Measurements from ENCODE around the gene TTC23L. TPM values are rescaled to one million over a fixed set of nuclear protein-coding genes. Genes with fewer than 3 reads are reported as not detected.
A peak's percentile ranks its signal among the peaks of the same experiment; 100 is the strongest.

Gene TTC23L
- total RNA-seq, 1 experiment from 2014 or later, result 1.9 TPM

DNA sequence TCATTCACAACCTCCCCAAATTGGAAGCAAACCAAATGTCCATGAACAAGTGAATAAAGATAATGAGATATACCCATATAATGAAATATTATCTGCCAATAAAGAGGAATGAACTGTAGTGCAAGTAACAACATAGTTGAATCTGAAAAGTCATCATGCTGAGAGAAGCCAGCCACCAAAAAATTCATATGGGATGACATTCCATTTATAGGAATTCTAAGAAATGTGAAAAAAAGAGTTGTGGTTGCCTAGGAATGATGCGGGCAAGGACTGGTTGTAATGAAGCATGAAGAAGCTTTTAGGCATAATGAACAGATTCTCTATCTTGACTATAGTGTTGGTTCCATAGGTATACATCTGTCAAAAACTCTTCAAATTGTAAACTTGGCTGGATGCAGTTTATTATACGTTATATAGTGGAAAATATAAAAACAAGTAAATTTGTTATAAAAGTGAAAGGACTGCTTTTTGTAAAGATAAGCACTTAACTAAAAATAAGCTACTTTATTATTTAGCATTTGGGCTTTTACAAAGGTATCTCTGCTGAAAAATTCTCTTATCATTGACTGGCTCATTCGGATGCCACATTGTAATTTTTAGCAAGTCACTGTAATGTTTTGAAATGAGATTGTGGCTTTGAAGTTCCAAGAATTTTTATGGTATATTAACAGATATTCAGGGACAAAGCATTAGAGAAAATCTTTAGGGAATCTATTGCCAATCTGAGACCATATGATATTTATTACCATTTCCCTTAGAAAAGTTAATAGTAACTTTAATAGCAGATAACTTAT is 21.2 kb upstream of the TTC23L start (continued):
- TF ChIP-seq, protein P1, sequence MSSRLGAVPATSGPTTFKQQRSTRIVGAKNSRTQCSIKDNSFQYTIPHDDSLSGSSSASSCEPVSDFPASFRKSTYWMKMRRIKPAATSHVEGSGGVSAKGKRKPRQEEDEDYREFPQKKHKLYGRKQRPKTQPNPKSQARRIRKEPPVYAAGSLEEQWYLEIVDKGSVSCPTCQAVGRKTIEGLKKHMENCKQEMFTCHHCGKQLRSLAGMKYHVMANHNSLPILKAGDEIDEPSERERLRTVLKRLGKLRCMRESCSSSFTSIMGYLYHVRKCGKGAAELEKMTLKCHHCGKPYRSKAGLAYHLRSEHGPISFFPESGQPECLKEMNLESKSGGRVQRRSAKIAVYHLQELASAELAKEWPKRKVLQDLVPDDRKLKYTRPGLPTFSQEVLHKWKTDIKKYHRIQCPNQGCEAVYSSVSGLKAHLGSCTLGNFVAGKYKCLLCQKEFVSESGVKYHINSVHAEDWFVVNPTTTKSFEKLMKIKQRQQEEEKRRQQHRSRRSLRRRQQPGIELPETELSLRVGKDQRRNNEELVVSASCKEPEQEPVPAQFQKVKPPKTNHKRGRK (CRISPR knock-in tag; IDR thresholded peaks at IDR 0.05; ENCODE audit: borderline replicate concordance), result no peak
- TF ChIP-seq, protein P2, sequence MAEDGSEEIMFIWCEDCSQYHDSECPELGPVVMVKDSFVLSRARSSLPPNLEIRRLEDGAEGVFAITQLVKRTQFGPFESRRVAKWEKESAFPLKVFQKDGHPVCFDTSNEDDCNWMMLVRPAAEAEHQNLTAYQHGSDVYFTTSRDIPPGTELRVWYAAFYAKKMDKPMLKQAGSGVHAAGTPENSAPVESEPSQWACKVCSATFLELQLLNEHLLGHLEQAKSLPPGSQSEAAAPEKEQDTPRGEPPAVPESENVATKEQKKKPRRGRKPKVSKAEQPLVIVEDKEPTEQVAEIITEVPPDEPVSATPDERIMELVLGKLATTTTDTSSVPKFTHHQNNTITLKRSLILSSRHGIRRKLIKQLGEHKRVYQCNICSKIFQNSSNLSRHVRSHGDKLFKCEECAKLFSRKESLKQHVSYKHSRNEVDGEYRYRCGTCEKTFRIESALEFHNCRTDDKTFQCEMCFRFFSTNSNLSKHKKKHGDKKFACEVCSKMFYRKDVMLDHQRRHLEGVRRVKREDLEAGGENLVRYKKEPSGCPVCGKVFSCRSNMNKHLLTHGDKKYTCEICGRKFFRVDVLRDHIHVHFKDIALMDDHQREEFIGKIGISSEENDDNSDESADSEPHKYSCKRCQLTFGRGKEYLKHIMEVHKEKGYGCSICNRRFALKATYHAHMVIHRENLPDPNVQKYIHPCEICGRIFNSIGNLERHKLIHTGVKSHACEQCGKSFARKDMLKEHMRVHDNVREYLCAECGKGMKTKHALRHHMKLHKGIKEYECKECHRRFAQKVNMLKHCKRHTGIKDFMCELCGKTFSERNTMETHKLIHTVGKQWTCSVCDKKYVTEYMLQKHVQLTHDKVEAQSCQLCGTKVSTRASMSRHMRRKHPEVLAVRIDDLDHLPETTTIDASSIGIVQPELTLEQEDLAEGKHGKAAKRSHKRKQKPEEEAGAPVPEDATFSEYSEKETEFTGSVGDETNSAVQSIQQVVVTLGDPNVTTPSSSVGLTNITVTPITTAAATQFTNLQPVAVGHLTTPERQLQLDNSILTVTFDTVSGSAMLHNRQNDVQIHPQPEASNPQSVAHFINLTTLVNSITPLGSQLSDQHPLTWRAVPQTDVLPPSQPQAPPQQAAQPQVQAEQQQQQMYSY (CRISPR knock-in tag; IDR thresholded peaks at IDR 0.05), result no peak
- TF ChIP-seq, protein P3, sequence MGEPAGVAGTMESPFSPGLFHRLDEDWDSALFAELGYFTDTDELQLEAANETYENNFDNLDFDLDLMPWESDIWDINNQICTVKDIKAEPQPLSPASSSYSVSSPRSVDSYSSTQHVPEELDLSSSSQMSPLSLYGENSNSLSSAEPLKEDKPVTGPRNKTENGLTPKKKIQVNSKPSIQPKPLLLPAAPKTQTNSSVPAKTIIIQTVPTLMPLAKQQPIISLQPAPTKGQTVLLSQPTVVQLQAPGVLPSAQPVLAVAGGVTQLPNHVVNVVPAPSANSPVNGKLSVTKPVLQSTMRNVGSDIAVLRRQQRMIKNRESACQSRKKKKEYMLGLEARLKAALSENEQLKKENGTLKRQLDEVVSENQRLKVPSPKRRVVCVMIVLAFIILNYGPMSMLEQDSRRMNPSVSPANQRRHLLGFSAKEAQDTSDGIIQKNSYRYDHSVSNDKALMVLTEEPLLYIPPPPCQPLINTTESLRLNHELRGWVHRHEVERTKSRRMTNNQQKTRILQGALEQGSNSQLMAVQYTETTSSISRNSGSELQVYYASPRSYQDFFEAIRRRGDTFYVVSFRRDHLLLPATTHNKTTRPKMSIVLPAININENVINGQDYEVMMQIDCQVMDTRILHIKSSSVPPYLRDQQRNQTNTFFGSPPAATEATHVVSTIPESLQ (CRISPR knock-in tag; IDR thresholded peaks at IDR 0.05), result no peak

DNA sequence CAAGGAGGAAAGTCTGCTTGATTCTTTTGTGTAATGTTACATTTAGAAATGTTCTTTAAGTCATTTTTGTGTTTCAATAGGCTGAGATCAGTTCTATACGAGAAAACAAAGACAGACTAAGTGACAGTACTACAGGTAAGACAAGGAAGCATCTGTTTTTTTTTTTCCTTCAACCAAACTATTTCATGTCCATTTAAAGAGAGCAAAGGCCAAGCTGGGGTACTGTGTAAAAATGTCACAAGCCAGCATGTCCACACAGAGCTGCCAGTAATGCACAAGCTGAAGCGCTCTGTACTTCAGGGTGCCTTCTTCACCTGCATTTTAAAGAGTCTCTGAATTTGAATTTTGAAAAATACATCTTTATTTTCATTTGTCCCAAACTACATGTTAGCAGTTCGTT is 20.2 kb upstream of the TTC23L start:
- no peaks in the 10 kb centered on the region for H3K9me3 Mint-ChIP-seq
- no peaks in the 10 kb centered on the region for H3K4me1 Mint-ChIP-seq
- H3K27ac Mint-ChIP-seq, result peak overlapping the region; percentile 71
- no peak for DNase-seq (ENCODE audit: low spot score)
- peaks cover 54% of the 10 kb centered on the region for H3K36me3 Mint-ChIP-seq
- POLR2A ChIA-PET, result no interaction called here
- no peak overlapping the region for H3K4me3 Mint-ChIP-seq
- ATAC-seq, result no peak
- CTCF ChIA-PET, result interaction anchor here (1.4 kb wide), 1 partner anchor 185 kb away, joined by 4 read pairs; no protein-coding TSS in a partner anchor
- H3K27me3 Mint-ChIP-seq (ENCODE audit: low read depth), result no peaks in the 10 kb centered on the region
- TF ChIP-seq NR3C1 (CRISPR knock-in tag; conservative IDR thresholded peaks at IDR 0.05; ENCODE audit: low read depth) (no peak), GRHL2 (CRISPR knock-in tag; IDR thresholded peaks at IDR 0.05; ENCODE audit: insufficient replicate concordance, severe bottlenecking) (no peak), ZNF317 (CRISPR knock-in tag; IDR thresholded peaks at IDR 0.05; ENCODE audit: borderline replicate concordance, low read depth) (no peak), NFATC4 (CRISPR knock-in tag; IDR thresholded peaks at IDR 0.05) (no peak), ELF4 (CRISPR knock-in tag; IDR thresholded peaks at IDR 0.05; ENCODE audit: low read depth) (no peak), ZNF671 (CRISPR knock-in tag; IDR thresholded peaks at IDR 0.05) (no peak), ZNF219 (CRISPR knock-in tag; IDR thresholded peaks at IDR 0.05; ENCODE audit: borderline replicate concordance) (no peak), JUN (CRISPR knock-in tag; IDR thresholded peaks at IDR 0.05) (no peak), KAT7 (CRISPR knock-in tag; IDR thresholded peaks at IDR 0.05; ENCODE audit: borderline replicate concordance) (no peak)
- TF ChIP-seq, protein P4, sequence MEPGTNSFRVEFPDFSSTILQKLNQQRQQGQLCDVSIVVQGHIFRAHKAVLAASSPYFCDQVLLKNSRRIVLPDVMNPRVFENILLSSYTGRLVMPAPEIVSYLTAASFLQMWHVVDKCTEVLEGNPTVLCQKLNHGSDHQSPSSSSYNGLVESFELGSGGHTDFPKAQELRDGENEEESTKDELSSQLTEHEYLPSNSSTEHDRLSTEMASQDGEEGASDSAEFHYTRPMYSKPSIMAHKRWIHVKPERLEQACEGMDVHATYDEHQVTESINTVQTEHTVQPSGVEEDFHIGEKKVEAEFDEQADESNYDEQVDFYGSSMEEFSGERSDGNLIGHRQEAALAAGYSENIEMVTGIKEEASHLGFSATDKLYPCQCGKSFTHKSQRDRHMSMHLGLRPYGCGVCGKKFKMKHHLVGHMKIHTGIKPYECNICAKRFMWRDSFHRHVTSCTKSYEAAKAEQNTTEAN (CRISPR knock-in tag; IDR thresholded peaks at IDR 0.05), result no peak
- TF ChIP-seq, protein P5, sequence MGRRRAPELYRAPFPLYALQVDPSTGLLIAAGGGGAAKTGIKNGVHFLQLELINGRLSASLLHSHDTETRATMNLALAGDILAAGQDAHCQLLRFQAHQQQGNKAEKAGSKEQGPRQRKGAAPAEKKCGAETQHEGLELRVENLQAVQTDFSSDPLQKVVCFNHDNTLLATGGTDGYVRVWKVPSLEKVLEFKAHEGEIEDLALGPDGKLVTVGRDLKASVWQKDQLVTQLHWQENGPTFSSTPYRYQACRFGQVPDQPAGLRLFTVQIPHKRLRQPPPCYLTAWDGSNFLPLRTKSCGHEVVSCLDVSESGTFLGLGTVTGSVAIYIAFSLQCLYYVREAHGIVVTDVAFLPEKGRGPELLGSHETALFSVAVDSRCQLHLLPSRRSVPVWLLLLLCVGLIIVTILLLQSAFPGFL (CRISPR knock-in tag; IDR thresholded peaks at IDR 0.05; ENCODE audit: borderline replicate concordance), result no peak
- TF ChIP-seq, protein P6, sequence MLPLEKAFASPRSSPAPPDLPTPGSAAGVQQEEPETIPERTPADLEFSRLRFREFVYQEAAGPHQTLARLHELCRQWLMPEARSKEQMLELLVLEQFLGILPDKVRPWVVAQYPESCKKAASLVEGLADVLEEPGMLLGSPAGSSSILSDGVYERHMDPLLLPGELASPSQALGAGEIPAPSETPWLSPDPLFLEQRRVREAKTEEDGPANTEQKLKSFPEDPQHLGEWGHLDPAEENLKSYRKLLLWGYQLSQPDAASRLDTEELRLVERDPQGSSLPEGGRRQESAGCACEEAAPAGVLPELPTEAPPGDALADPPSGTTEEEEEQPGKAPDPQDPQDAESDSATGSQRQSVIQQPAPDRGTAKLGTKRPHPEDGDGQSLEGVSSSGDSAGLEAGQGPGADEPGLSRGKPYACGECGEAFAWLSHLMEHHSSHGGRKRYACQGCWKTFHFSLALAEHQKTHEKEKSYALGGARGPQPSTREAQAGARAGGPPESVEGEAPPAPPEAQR (CRISPR knock-in tag; IDR thresholded peaks at IDR 0.05), result no peak
- TF ChIP-seq, protein P7, sequence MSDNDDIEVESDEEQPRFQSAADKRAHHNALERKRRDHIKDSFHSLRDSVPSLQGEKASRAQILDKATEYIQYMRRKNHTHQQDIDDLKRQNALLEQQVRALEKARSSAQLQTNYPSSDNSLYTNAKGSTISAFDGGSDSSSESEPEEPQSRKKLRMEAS (CRISPR knock-in tag; IDR thresholded peaks at IDR 0.05), result no peak
- TF ChIP-seq, protein P8, sequence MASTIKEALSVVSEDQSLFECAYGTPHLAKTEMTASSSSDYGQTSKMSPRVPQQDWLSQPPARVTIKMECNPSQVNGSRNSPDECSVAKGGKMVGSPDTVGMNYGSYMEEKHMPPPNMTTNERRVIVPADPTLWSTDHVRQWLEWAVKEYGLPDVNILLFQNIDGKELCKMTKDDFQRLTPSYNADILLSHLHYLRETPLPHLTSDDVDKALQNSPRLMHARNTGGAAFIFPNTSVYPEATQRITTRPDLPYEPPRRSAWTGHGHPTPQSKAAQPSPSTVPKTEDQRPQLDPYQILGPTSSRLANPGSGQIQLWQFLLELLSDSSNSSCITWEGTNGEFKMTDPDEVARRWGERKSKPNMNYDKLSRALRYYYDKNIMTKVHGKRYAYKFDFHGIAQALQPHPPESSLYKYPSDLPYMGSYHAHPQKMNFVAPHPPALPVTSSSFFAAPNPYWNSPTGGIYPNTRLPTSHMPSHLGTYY (CRISPR knock-in tag; IDR thresholded peaks at IDR 0.05), result no peak
- TF ChIP-seq, protein P9, sequence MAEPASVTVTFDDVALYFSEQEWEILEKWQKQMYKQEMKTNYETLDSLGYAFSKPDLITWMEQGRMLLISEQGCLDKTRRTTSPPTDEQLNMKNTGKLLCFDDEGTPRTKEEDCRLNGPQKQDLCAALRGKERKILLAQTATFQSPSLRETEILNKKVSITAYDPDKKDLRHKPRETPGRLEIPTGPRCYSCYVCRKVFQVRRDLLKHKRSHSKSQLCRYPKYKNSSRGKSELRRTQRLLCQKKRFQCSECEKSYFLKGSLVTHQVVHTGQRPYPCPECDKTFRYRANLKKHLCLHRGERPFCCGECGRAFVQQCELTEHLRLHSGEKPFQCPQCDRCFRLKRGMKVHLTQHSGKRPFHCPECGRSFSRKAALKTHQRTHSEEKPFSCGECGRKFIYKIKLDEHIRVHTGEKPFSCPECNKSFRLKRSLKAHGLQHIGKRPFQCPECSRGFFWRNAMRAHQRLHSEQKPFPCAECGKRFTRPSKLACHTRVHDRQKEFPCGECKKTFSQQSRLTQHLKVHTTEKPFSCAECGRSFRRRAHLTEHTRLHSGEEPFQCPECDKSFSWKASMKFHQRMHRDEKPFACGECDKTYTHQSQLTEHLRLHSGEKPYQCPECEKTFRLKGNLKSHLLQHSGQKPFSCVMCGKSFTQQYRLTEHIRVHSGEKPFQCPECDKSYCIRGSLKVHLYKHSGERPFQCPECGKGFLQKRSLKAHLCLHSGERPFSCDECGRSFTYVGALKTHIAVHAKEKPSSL (CRISPR knock-in tag; conservative IDR thresholded peaks at IDR 0.05), result no peak
